Liver (tissue), 9 donors: Measurements from ENCODE around the gene SH3RF3. TPM values are rescaled to one million over a fixed set of nuclear protein-coding genes. Genes with fewer than 3 reads are reported as not detected.

Experiments used
- DNase-seq: peaks from one replicate; pipeline ENCODE4 v3.0.0-alpha.2; 2017; ENCODE audit warnings: low spot score
- H3K27ac ChIP-seq, 2 donors: one replicate each; pipeline ENCODE4 v1.7.0; 2013; ENCODE audit warnings: inconsistent platforms in 2 of 2, low read length in 2 of 2, control low read depth in 1 of 2, low read depth in 1 of 2, mild to moderate bottlenecking in 1 of 2
- H3K27me3 ChIP-seq, 4 donors: one replicate each; pipeline versions ENCODE4 v1.6.1 to v1.7.0; 2013; ENCODE audit warnings: low read length in 3 of 4, inconsistent platforms in 1 of 4, mild to moderate bottlenecking in 1 of 4, moderate library complexity in 1 of 4; ENCODE audit not compliant: control insufficient read depth in 4 of 4, insufficient read depth in 4 of 4
- H3K36me3 ChIP-seq, 4 donors: one replicate each; pipeline versions ENCODE4 v1.6.1 to v1.7.0; 2013; ENCODE audit warnings: low read length in 3 of 4, mild to moderate bottlenecking in 3 of 4, low read depth in 1 of 4, moderate library complexity in 1 of 4; ENCODE audit not compliant: control insufficient read depth in 4 of 4, insufficient read depth in 3 of 4
- H3K4me1 ChIP-seq, 4 donors: one replicate each; pipeline versions ENCODE4 v1.6.1 to v1.7.0; 2013; ENCODE audit warnings: low read length in 3 of 4, mild to moderate bottlenecking in 3 of 4, moderate library complexity in 1 of 4; ENCODE audit not compliant: control insufficient read depth in 4 of 4, insufficient read depth in 4 of 4
- H3K4me3 ChIP-seq, 3 donors: one replicate each; pipeline versions ENCODE4 v1.6.1 to v1.7.0; 2013; ENCODE audit warnings: low read length in 3 of 3, control low read depth in 1 of 3, low read depth in 1 of 3, mild to moderate bottlenecking in 1 of 3
- H3K9ac ChIP-seq, 2 donors: one replicate each; pipeline ENCODE4 v1.7.0; 2013; ENCODE audit warnings: low read length in 2 of 2, mild to moderate bottlenecking in 2 of 2, moderate library complexity in 2 of 2, control low read depth in 1 of 2, low read depth in 1 of 2
- H3K9me3 ChIP-seq, 4 donors: one replicate each; pipeline versions ENCODE4 v1.6.1 to v1.7.0; 2013; ENCODE audit warnings: low read length in 3 of 4; ENCODE audit not compliant: control insufficient read depth in 4 of 4
- CTCF ChIP-seq: fragments of 150-350 bp; IDR thresholded peaks from 2 replicates; pipeline ENCODE4 v1.5.1; 2017; ENCODE audit warnings: improper control_type of control experiment, low read depth, low read length; ENCODE audit not compliant: missing input control
- FOXA1 ChIP-seq: IDR thresholded peaks from 2 replicates; pipeline ENCODE4 v1.6.1; 2016; ENCODE audit warnings: antibody characterized with exemption
- GABPA ChIP-seq, 2 donors: IDR thresholded peaks in 1 of 2; conservative IDR thresholded peaks in 1 of 2; 2 replicates each; pipeline ENCODE4 v1.6.1; 2016; ENCODE audit warnings: antibody characterized with exemption in 2 of 2, mild to moderate bottlenecking in 1 of 2, moderate library complexity in 1 of 2
- HNF4A ChIP-seq, 2 donors: conservative IDR thresholded peaks; 2 replicates each; pipeline ENCODE4 v1.6.1; 2016; ENCODE audit warnings: antibody characterized with exemption in 2 of 2, mild to moderate bottlenecking in 2 of 2
- HNF4G ChIP-seq: IDR thresholded peaks from 2 replicates; pipeline ENCODE4 v1.6.1; 2016; ENCODE audit warnings: antibody characterized with exemption
- JUND ChIP-seq, 2 donors: IDR thresholded peaks; 2 replicates each; pipeline ENCODE4 v1.6.1; 2016; ENCODE audit warnings: antibody characterized with exemption in 2 of 2
- NR2F2 ChIP-seq: IDR thresholded peaks from 2 replicates; pipeline ENCODE4 v1.6.1; 2016; ENCODE audit warnings: antibody characterized with exemption
- RXRA ChIP-seq, 2 donors: IDR thresholded peaks; 2 replicates each; pipeline ENCODE4 v1.6.1; 2017 to 2018; ENCODE audit warnings: antibody characterized with exemption in 2 of 2, mild to moderate bottlenecking in 1 of 2
- TAF1 ChIP-seq: conservative IDR thresholded peaks from 2 replicates; pipeline ENCODE4 v1.6.1; 2016; ENCODE audit warnings: antibody characterized with exemption, mild to moderate bottlenecking
- WGBS: extraction: QIAGEN DNeasy Blood & Tissue Kit; methylation state at CpG from one replicate; pipeline ENCODE4 v1.1.7; 2013; 5-methylcytosine and 5-hydroxymethylcytosine counted together
- polyA plus RNA-seq, 2 donors: library from polyadenylated mRNA; stranded (reverse) in 1 of 2; unstranded in 1 of 2; fragments of 200-250 nt in 1 of 2; fragments of >200 nt in 1 of 2; fragmentation: Nextera tagmentation in 1 of 2; extraction: Ambion mirVana in 1 of 2; gene quantifications; one replicate each; pipeline versions ENCODE4 v1.2.1 to v1.2.3, GENCODE V29; 2013 to 2015
- total RNA-seq, 2 donors: library from RNA; depleted of rRNA; stranded (reverse); fragments of >200 nt; gene quantifications; one replicate each; pipeline ENCODE4 v1.2.3, GENCODE V29; 2014
- TF ChIP-seq, protein P1 (sequence below): IDR thresholded peaks from 2 replicates; pipeline ENCODE4 v1.6.1; 2016; ENCODE audit warnings: antibody characterized with exemption
- donor health status: healthy.
- donor health status: healthy.
- donor health status: healthy.
- donor health status: healthy.
- donor health status: healthy.

Gene SH3RF3
- total and polyA plus RNA-seq, 4 donors, result 0.11 to 1.0 (median 0.54) TPM

GRCh38 chr2:109339519-109339966 is 210.5 kb downstream of the SH3RF3 start:
- no peaks in the 10 kb centered on the region for H3K36me3 ChIP-seq

DNA sequence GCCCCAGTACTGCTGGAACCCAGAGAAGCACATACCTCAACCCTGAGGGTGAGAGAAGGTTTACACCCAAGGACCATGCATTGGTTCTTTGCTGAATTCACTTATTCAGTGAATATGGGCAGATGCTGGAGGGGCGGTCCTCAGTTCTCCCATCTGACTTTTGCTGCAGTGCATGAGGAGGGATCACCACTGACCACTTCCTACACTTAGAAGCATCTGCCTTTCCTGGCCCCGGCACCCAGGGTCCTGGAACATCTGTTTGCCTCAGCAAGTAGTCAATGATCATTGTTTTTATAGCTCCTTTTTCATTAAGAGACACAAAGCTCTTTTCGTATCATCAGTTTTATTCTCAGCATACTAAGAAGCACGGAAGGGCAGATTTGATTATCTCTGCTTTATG is 211.4 kb downstream of the SH3RF3 start:
- DNase-seq, result no peak
- no peak overlapping the region for H3K4me3 ChIP-seq
- TF ChIP-seq GABPA (IDR thresholded peaks at IDR 0.05 in 1 of 2, conservative IDR thresholded peaks at IDR 0.05 in 1 of 2), result no peak
- TF ChIP-seq, protein P1, sequence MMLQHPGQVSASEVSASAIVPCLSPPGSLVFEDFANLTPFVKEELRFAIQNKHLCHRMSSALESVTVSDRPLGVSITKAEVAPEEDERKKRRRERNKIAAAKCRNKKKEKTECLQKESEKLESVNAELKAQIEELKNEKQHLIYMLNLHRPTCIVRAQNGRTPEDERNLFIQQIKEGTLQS, result no peak
- TF ChIP-seq NR2F2, result no peak
- TF ChIP-seq JUND (IDR thresholded peaks at IDR 0.05), result no peak
- H3K9me3 ChIP-seq, result no peaks in the 10 kb centered on the region
- 92% methylated on average over 4 of the region's 4 CpGs for WGBS
- H3K4me1 ChIP-seq, result no peaks in the 10 kb centered on the region
- H3K9ac ChIP-seq, result no peak overlapping the region
- no peaks in the 10 kb centered on the region for H3K36me3 ChIP-seq
- no peaks in the 10 kb centered on the region for H3K27me3 ChIP-seq
- H3K27ac ChIP-seq, result no peak overlapping the region

More at GRCh38 chr2:109339519-109339966, 210.5 kb downstream of the SH3RF3 start:
- Histone ChIP-seq H3K9me3 (no peaks in the 10 kb centered on the region), H3K27ac (no peak overlapping the region), H3K27me3 (no peaks in the 10 kb centered on the region), H3K4me1 (no peaks in the 10 kb centered on the region), H3K4me3 (no peak overlapping the region), H3K9ac (no peak overlapping the region)
- 84% methylated on average over 6 of the region's 6 CpGs for WGBS
- TF ChIP-seq FOXA1 (no peak), RXRA (IDR thresholded peaks at IDR 0.05) (no peak), HNF4A (conservative IDR thresholded peaks at IDR 0.05) (no peak), HNF4G (no peak), JUND (IDR thresholded peaks at IDR 0.05) (no peak), TAF1 (no peak)
- no peak for DNase-seq

DNA sequence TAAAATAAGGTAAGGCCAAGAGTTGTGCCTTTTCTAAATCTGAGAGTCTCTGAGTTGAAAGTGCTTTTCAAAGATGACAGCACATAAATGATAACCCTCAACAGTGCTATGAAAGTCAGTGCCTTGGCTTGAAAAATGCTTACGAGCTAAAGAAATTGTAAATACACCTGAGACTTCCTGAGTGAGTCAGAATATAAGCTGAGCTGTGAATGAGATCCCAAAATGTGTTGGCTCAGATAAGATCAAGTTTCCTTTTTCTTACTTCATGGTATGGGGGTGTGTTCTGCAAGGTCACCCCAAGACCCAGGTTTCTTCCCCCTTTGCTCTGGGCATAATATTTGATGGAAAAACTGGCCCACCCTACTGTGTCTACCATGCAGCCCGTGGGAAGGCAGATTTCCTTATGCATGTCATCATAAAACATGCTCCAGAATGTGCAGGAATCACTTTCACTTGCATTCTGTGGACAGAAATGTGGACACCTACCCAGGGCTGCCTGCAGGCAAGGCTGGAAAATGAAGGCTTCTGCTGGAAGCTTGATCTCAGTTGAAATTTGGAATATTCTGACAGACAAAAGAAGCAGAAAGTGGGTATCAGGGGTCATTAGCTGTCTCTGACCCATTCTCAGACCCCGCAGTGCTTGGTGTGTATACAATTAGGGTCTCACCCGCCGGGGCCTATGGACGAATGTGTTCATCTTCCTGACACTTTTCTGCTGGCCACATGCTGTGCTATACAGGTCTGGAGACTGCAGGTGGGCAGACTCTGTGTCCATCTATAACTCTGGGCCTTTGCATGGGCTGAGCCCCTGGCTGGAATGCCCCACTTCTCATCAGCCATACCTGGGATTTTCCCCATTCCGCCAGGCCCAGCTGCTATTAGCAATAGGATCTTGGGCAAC is 212.6 kb downstream of the SH3RF3 start:
- no peak overlapping the region for H3K9ac ChIP-seq
- no peaks in the 10 kb centered on the region for H3K27me3 ChIP-seq
- whole genome bisulfite sequencing, result 90% methylated on average over 7 of the region's 7 CpGs
- no peaks in the 10 kb centered on the region for H3K36me3 ChIP-seq
- H3K4me1 ChIP-seq, result no peaks in the 10 kb centered on the region
- no peak overlapping the region for H3K4me3 ChIP-seq
- H3K27ac ChIP-seq, result no peak overlapping the region
- H3K9me3 ChIP-seq, result no peaks in the 10 kb centered on the region
- no peak for DNase-seq
- TF ChIP-seq HNF4G (no peak), HNF4A (conservative IDR thresholded peaks at IDR 0.05) (no peak), NR2F2 (no peak), CTCF (no peak)
